ENCODE data around the gene SLC2A4RG.

Gene SLC2A4RG

DNA sequence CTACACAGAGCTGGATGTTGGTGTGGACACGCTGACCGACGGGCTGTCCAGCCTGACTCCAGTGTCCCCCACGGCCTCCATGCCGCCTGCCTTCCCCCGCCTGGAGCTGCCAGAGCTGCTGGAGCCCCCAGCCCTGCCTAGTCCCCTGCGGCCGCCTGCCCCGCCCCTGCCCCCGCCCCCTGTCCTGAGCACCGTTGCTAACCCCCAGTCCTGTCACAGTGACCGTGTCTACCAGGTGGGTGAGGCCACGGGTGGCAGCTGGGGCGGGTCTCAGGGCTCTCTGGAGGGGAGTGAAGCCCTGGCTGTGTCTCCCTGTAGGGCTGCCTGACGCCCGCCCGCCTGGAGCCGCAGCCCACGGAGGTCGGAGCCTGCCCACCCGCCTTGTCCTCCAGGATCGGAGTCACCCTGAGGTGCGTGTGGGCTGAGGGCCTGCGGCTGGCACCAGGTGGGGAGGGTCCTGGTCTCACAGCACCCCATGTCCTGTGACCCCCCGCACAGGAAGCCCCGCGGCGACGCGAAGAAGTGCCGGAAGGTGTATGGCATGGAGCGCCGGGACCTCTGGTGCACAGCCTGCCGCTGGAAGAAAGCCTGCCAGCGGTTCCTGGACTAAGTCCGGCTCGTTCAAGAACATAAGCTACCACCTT is 2.9 kb downstream of the SLC2A4RG start:
- TF ChIP-seq, protein P1, sequence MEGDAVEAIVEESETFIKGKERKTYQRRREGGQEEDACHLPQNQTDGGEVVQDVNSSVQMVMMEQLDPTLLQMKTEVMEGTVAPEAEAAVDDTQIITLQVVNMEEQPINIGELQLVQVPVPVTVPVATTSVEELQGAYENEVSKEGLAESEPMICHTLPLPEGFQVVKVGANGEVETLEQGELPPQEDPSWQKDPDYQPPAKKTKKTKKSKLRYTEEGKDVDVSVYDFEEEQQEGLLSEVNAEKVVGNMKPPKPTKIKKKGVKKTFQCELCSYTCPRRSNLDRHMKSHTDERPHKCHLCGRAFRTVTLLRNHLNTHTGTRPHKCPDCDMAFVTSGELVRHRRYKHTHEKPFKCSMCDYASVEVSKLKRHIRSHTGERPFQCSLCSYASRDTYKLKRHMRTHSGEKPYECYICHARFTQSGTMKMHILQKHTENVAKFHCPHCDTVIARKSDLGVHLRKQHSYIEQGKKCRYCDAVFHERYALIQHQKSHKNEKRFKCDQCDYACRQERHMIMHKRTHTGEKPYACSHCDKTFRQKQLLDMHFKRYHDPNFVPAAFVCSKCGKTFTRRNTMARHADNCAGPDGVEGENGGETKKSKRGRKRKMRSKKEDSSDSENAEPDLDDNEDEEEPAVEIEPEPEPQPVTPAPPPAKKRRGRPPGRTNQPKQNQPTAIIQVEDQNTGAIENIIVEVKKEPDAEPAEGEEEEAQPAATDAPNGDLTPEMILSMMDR (IDR thresholded peaks at IDR 0.05; ENCODE audit: control insufficient read depth, insufficient read depth, low read depth, low read length, missing control alignments) = no peak
- no peak for DNase-seq (ENCODE audit: low read depth)
- no peak overlapping the region for H3K4me3 ChIP-seq (ENCODE audit: control insufficient read depth, low read depth, low read length)

DNA sequence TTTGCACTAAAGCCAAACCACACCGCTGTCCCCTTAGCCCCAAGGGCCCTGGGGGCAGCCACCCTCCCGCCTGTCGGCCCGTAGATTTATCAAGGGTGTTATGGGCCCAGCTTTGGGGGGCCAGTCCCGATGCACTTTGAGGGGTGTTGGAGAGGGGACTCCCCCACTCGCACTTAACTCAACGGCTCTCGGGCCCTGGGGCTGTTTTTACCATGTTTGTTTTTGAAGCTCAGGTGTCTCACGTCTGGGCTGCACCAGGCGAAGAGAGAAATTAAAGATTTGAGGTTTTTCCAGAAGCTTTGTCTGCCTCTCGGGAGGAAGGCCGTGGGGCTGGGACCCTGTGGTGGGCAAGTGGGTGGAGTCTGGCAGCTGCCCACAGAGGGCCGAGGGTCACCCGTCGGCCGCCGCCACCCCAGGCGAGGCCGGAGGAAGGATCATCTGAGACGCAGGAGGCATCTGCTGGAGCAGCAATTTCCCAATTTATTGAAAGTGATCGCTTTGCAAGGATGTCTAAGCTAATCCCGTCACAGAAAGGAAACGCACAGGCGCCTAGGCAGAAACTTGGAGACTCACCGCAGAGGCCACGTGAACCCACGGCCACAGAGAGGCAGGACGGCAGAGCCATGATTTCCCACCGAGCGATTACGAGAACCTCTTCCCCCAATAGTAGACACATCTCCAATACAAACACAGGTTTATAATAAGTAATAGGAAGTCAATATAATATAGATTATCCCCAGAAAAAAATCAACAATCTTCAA is 3.8 kb downstream of the SLC2A4RG start:
- H3K4me3 ChIP-seq (ENCODE audit: control insufficient read depth, low read depth, low read length) = no peak overlapping the region
- DNase-seq (ENCODE audit: low read depth) = no peak
- TF ChIP-seq, protein P1 (IDR thresholded peaks at IDR 0.05; ENCODE audit: control insufficient read depth, insufficient read depth, low read depth, low read length, missing control alignments) = no peak

DNA sequence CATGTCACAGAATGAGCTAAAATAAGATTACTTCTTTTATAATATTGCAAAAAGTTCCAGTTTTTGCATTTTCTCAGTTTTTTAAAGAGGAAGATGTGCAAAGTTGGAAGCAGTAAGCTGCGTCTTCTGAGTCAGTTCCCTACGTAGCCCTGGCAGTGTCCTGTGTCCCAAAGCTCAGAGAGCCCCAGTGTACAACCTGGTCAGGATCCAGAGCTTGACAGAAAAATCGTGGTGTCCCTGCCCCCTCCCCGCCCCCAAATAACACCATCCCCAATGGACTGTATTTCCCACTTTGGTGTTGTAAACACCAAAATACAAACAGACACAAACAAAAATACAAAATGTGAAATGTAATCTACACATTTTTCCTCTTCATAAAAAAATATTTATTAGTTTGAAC is 4.6 kb downstream of the SLC2A4RG start:
- H3K4me3 ChIP-seq (ENCODE audit: control insufficient read depth, low read depth, low read length) = no peak overlapping the region
- DNase-seq (ENCODE audit: low read depth) = no peak
- TF ChIP-seq, protein P1 (IDR thresholded peaks at IDR 0.05; ENCODE audit: control insufficient read depth, insufficient read depth, low read depth, low read length, missing control alignments) = no peak

DNA sequence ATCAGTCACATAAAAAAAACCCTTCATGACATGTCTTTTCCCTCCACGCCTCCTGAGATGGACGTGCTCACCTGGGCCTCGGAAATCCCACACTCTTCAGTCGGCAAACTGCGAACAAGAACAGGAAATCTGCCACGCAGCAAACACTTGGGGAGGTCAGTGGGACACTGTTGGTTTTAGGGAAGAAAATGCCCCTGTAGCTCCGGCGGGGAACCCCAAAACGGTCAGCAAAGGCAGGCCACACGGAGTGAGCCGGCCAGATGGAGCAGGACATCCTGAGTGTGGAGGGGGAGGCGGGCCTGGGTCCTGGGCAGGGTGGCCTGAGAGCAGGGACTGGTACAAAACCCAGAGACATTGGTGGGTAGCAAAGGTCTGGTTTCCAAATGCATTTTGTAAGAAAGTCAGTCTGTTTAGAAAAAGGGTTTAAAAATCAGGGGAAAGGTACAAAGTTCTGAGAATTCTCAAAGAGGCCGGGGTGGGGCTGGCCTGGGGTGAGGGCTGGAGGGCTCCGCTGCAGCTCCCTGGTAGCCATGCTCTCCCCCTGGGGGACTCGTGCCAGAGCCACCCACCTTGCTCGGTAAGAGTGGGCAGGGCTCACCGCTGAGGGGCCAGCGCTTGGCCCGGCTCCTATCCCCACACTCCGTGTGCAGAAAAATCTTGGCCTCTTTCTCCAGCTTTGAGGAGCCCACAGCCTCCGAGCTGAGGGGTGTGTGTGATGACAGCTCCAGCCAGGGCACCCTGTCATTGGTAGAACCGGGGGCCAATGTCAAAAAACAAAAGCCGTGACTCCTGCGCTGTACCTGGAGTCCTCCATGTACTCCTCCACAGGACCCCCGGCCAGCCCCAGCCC is 5.2 kb downstream of the SLC2A4RG start:
- H3K4me3 ChIP-seq (ENCODE audit: control insufficient read depth, low read depth, low read length) = no peak overlapping the region
- TF ChIP-seq, protein P1 (IDR thresholded peaks at IDR 0.05; ENCODE audit: control insufficient read depth, insufficient read depth, low read depth, low read length, missing control alignments) = no peak
- DNase-seq (ENCODE audit: low read depth) = no peak

DNA sequence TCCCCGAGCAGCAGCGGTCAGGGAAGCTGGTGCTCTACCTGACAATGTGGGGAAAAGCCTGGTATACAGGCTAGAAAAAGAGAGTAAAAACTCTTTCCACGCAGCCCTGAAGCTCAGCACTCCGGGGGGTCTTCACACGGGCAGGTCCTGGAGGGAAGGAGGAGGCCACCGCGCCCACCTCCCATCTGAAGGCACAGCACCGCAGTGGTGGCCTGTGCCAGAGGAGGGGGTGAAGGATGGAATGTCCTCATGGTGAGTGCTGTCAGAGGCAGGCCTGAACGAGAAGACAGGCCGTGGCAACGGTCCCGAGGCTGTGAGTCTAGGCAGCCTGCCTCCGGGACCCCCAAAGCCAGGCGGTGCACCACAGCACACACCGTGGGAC is 5.8 kb downstream of the SLC2A4RG start:
- DNase-seq (ENCODE audit: low read depth) = no peak
- TF ChIP-seq, protein P1 (IDR thresholded peaks at IDR 0.05; ENCODE audit: control insufficient read depth, insufficient read depth, low read depth, low read length, missing control alignments) = no peak
- H3K4me3 ChIP-seq (ENCODE audit: control insufficient read depth, low read depth, low read length) = no peak overlapping the region

DNA sequence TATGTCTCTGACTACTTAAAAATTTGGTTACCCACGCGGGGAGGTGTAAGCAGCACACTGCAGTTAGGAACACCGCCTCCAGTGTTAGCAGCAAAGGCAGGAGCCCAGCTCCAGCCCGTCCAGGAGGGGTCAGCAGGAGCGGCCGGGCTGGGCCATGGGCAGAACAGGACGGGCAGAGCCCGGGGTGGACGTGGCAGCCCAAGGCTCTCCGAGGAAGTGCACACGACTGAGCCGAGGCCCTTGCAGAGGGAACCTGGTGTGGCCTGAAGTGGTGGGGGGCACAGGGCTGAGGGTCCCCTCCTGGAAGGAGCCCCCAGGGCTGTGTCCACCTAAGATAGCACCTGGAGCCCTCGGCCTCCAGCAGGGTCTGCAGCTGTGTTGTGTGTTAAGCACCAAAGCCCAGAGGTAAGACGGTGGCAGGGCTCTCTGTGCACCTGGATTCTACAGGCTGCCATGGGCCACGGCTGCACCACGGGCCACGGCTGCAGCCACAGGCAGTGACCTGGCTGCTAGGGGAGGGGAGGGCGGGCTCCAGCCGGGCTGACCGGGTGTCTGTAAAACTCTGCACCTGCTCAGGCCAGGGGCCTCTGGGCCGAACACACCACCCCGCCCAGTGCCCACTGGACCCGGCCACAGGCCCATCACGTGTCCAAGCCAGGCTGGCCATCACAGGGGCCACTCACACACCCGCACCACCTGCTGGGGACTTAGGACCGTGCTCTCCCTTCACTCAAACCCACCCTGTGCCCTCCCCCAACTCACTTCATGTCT is 6.6 kb downstream of the SLC2A4RG start:
- H3K4me3 ChIP-seq (ENCODE audit: control insufficient read depth, low read depth, low read length) = no peak overlapping the region
- DNase-seq (ENCODE audit: low read depth) = no peak
- TF ChIP-seq, protein P1 (IDR thresholded peaks at IDR 0.05; ENCODE audit: control insufficient read depth, insufficient read depth, low read depth, low read length, missing control alignments) = no peak
